ENCODE measurements around the gene COL11A1.

DNA sequence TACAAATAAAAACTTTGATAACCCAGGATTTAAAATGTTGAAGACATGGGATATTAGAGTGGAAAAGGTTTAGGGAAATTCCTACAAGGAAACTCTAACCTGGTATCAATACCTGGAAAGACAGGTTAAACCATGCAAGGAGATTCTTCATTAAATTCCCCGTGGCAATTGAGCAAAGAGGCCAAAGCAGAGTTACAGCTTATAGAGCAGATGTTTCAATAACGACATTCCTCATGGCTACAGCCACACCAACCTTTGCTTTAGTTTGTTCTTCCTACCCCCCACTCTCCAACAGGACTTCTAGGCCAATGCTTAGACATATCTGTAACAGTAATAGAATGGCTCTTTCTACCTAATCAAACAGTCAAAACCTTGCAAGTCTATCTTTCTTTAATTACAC is 271.3 kb downstream of the COL11A1 start:
- TF ChIP-seq POLR2AphosphoS5 (IDR thresholded peaks at IDR 0.05; ENCODE audit: low read depth) (no peak), NANOG (IDR thresholded peaks at IDR 0.05; ENCODE audit: borderline replicate concordance) (no peak), EZH2 (IDR thresholded peaks at IDR 0.05; ENCODE audit: low read depth, unreplicated experiment) (no peak), CREB1 (CRISPR knock-in tag; IDR thresholded peaks at IDR 0.05; ENCODE audit: low read depth) (no peak)
- TF ChIP-seq, protein P1, sequence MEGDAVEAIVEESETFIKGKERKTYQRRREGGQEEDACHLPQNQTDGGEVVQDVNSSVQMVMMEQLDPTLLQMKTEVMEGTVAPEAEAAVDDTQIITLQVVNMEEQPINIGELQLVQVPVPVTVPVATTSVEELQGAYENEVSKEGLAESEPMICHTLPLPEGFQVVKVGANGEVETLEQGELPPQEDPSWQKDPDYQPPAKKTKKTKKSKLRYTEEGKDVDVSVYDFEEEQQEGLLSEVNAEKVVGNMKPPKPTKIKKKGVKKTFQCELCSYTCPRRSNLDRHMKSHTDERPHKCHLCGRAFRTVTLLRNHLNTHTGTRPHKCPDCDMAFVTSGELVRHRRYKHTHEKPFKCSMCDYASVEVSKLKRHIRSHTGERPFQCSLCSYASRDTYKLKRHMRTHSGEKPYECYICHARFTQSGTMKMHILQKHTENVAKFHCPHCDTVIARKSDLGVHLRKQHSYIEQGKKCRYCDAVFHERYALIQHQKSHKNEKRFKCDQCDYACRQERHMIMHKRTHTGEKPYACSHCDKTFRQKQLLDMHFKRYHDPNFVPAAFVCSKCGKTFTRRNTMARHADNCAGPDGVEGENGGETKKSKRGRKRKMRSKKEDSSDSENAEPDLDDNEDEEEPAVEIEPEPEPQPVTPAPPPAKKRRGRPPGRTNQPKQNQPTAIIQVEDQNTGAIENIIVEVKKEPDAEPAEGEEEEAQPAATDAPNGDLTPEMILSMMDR (conservative IDR thresholded peaks at IDR 0.05; ENCODE audit: low read depth in 2 of 2): no peak

Measured in GM23338 (cell line).